Measurements from ENCODE around the gene NAA80.

The NAA80 gene

DNA sequence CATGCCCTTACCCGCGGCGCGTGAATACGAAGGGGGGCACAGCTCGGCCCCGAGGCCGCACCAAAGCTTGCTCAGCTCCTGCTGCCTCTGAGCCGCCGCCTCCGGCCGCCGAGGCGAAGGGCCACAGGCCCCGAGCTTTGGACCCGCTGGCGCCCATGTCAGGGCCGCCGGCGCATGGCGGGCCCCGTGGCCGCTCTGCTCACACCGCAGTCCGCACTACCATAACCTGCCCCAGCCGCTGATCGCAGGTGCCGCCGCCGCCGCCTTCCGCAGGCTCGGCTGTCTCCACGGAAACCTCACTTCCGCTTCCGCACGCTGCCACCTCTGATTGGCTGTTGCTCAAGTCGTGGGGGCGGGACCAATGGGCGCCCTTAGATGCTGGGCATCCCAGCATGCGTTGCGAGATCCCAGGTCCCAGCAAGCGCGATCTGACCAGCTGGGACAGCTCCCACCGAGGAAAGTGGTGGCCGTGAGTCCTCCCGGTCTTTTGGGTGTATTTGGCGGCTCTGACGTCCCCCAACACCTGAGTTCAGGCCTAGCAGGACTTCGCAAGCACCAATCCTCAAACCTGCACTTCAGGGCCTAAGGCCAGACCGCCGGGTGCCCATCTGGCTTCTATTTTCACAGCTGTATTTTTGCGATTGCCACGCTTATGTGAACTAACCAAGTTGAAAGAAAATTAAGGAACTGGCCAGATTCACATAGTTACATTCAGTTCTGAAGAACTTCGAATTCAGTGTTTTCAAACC, 28.9 kb upstream of the NAA80 start, which contains the start of gene TUSC2:
TSS of gene TUSC2 (minus strand) at position 281 of the 749 bp plus-strand sequence. CDS start at position 157, 124 bp downstream.
- peak; percentile 92 for DNase-seq

- DNase-seq: no peak
Observed at GRCh38 chr3:50327129-50327528, 27.9 kb upstream of the NAA80 start.

GRCh38 chr3:50326182-50326541, 27.0 kb upstream of the NAA80 start:
- no peak for DNase-seq

GRCh38 chr3:50325497-50326181, 26.4 kb upstream of the NAA80 start:
- DNase-seq: no peak

DNA sequence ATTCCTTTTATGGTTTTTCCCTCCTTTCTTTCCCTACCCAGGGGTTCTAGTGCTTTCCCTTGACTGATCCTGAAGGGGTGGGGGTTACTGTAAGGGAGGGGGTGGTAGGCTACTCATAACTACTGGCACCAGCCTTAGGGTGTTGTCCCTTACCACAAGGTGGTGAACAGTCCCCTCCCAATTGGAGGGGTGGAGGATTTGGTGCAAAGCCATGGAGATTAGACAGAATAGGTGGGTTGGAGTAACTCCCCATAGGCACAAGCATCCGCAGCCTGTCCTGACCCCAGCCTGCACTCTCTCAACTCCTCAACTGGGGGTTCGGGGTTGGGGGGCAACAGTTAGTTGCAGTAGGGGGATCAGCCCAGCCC, 25.9 kb upstream of the NAA80 start:
- DNase-seq: no peak

DNA sequence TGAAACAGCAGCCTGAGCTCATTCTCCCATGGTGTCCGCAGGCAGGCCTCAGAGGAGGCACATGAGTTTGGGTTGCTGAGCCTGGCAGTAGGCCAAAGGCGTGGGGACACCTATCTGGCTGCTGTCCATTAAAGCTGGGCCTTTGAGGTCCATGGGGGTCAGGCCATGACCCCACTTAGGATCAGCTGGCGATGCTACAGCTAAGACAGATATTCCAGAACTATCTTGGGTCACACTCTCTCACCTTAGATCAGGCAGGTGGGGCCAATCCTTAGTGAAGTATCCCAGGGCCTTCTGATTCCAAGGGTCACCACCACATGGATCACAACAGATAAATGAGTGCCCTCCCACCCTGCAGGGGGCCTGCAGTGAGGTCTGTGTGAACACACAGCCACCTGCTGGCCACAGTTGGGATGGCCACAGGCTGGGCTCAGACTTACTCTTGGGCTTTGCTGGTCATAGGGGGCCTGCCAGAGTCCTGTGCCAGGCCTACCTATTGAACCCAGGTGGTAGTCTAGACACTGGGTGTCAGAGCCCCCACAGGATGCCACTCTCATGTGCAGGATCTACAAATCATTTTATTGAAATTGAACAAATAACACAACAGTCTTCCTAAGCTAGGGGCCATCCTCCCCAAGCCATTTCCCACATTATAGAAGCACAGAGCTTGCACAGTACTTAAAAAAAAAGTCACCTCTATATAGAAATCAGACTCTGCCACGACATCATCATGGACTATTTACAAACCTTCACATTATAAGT, 25.3 kb upstream of the NAA80 start:
- DNase-seq: peak; percentile 61

GRCh38 chr3:50323614-50324199, 24.5 kb upstream of the NAA80 start:
- no peak for DNase-seq

GRCh38 chr3:50323092-50323600, 23.9 kb upstream of the NAA80 start:
- DNase-seq: no peak

- DNase-seq: no peak
Observed at GRCh38 chr3:50322386-50323091, 23.3 kb upstream of the NAA80 start, which contains the start of gene HYAL2. TSS of gene HYAL2 (minus strand) at chr3:50322745. CDS start at chr3:50320489, 2,256 bp downstream.

GRCh38 chr3:50322115-50322385, 22.8 kb upstream of the NAA80 start:
- no peak for DNase-seq

DNA sequence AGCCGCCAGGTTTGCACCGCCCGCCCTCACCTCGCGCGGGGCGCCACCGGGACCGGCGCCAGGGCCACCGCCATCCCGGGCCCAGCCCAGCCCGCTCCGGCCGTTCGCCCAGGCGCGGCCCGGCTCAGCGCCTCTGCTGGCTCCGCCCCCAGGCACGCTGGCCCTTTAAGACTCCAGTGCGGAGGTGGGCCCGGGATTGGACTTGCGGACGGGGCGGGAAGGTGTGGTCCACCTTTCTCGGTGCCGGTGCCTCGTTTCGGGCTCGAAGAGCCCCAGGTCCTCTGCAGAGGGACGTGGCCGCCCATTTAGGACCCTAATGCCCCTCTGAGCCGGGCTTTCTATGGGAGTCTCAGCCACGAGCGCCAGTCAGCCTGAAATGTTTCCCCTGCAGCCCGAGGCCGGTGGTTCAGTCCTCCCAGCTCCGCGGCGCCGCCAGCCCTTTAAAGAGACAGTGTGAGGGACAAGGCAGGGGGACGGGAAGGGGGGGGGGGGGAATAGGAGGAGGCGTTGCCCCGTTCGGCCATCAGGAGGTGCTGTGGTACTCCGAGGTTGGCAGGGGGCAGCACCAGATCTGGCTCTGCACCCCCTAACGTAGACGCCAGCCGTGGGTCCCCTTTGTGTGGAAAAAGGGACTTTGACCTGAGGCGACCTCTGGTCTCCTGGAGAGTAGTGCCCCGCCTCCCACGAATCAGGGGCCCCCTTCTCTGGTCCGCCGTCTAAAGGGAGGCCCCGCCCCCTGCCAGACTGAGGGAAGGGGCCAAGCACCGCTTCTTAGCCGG, 22.3 kb upstream of the NAA80 start:
- peak; percentile 75 to 76 for DNase-seq

DNA sequence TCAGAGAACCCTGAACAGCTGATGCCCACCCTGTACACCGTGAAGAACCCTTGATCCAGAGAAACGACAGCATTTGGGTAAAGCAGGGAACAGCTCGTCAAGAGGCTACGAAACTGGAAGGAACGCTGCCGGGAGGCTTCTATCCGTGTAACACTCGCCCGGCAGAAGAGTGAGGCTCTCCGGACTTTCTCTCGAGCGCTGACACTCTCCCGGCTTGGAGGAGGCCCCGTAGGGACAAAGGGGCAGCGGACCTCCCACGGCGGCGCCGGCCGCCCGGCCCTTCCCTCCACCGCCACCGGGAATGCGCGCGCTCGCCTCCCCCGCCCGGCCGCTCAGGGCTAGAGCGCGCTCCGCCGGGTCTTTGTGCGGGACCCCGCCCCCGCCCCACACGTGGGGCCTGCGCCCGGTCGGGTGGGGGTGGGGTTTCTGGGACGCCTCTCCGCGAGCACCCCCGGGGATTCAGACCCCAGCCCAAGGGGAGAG, 21.7 kb upstream of the NAA80 start:
- peak; percentile 52 to 58 for DNase-seq

DNA sequence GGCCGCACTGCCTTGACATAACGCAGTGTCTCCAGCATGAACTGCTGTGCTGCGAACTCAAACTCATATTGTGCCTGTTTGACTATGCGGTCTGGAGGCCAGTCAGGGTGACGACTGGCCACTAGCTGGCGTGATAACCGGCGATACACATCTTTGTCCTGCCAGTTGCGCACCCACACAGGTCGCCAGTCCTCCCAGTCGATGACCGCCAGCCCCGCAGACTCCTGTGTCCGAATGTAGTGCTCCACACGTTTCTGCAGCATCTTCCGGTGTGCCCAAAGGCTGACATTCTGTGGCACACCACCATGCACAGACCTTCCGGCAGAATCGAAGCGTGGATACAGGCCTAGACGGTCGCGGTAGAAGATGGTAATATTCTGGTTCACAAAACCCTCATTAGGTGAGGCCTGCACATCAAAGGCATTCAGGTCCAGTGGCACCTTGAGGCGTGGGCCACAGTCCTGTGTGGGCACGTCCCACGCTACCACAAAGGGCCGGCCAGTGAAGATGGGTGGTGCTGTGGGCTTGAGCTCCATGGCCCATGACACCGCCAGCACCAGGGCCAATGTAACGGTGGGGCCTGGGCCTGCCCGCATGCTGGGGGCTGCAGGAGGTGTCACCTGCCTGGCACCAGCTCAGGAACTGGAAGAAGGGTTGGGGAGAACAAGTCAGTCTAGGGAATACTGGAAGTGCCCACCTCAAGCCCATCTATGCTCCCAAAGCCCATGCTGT, 20.9 kb upstream of the NAA80 start:
- no peak for DNase-seq

DNA sequence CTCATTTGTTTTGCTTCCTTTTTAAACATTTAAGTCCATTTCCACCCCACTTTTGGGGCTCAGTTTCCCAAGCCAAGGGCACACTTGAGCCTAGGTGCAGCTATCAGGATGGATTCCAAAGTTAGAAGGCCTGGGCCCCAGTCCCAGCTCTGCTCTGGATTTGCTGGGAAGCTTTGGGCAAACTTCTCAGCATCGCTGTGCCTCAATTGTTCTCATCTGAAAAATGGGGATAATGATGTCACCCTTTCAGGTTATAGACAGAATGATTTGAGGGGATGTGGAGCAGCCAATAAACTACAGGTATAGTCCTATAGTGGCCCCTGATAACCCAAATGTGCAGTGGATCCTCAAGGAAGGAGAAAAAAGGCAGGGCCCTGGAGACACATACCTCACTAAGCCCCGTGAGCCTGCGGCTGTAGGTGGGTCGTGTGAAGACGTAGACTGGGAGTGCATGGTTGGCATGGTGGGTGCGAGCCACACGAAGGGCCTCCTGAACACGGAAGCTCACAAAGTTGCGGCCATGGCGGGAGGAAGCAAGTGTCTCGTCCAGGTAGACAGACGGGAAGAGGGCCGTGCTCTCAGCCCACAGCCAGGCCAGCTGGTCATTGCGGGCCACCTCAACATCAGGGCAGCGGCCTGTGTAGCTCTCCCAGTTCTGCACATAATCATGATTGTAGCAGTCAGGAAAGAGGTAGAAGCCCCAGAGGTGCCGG, 20.1 kb upstream of the NAA80 start:
- no peak for DNase-seq

GRCh38 chr3:50318615-50319014, 19.4 kb upstream of the NAA80 start:
- no peak for DNase-seq

DNA sequence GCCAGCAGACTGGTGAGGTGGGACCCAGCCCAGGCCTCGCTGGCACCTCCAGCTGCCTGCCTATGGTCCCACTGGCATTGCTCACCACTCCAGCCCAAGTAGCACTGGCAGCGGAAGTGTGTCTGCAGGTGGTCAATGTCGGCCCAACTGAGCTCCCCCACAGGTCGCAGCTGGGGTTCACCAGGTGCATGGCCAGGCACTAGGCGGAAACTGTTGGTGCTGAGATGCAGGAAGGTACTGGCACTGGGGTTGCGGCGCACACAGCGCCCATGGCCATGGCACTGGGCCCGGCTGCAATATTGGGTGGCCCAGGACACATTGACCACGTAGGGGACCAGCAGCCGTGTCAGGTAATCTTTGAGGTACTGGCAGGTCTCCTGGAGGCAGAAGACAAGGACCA, 19.0 kb upstream of the NAA80 start:
- no peak for DNase-seq

DNA sequence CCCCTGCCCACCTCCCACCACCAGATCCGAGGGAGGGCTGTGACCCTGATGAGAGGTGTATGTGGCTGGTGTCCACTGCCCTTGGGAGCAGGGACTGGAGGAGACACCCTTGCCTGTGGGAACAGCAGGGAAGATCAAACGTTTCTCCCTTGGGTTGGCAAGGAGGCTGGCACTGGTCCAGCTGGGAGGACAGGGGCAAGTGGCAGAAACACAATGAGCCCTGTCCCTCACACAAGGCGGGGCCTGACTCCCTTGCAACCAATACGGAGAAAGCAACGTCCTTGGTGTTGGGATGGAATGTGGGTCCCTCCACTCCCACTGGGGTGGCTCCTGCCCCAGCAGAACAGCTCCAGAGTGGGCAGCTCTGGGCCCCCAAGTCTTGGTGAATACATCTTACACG, 18.1 kb upstream of the NAA80 start:
- no peak for DNase-seq

DNA sequence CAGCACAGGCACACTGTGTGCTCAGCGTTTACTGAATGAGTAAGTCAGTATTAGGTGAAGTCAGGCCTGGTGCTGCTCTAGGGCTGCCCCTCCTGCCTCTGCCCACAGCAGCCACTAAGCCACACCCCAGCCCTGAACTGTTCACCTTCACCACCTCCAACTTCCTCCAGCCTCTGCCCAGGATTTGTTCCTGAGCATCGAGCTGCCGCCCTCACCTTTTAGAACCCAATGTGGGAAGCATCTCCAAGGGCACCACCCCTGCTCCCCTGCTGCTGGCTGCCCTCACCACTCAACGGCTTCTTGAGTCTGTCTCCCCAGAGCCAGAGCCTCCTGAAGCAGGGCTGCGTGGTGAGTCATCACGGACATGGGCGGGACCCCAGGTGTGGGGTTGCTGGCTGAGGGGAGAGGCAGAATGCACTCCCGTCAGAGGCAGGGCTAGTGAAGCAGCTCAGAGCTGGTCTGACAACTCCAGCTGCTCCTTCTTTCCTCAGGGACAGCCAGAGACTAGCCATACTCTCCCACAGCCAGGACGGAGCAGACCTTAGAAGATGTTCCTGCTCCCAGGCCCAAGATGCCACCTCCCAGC, 17.5 kb upstream of the NAA80 start:
- DNase-seq: no peak

- DNase-seq: no peak
Observed at GRCh38 chr3:50314816-50315215, 15.6 kb upstream of the NAA80 start.

DNA sequence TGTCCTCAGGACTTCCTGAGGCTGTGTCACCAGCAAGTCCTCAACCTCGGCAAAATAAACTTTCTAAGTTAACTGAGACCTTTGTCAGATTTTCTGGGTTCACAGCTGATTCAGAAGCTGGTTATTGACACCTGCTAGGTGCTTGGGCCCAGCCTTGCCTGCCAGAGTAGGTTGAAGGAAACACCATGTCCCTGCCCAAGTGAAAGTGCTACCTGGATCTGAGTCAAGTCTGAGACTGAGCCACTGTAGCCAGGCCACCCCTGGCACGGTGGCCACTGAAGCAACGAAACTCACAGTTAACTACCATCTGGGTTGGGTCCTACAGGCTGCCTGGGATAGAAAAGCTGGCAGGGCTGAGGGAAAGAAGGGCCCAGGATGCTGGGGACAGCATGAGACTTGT, 15.1 kb upstream of the NAA80 start:
- no peak for DNase-seq
